Tibial nerve (tissue), 4 donors: ENCODE results near the gene YY1. TPM values are rescaled to one million over a fixed set of nuclear protein-coding genes. Genes with fewer than 3 reads are reported as not detected.

Experiments
- DNase-seq, 2 donors: peaks; one replicate each; pipeline ENCODE4 v3.0.0-alpha.2; 2019; ENCODE audit warnings: low spot score in 2 of 2
- H3K27ac ChIP-seq, 4 donors: fragments of 200-600 bp; sonication (generic) in 3 of 4; one replicate each; pipeline ENCODE4 v1.5.1; 2017 to 2019; ENCODE audit warnings: mild to moderate bottlenecking in 1 of 4
- H3K27me3 ChIP-seq, 2 donors: fragments of 200-600 bp; sonication (generic) in 1 of 2; one replicate each; pipeline versions ENCODE4 v1.5.1 to v1.6.0; 2017 to 2019
- H3K36me3 ChIP-seq, 3 donors: fragments of 200-600 bp; sonication (generic); one replicate each; pipeline ENCODE4 v1.5.1; 2018 to 2019
- H3K4me1 ChIP-seq, 4 donors: fragments of 200-600 bp; sonication (generic) in 3 of 4; one replicate each; pipeline ENCODE4 v1.5.1; 2017 to 2019
- H3K4me3 ChIP-seq, 4 donors: fragments of 200-600 bp; sonication (generic) in 3 of 4; one replicate each; pipeline ENCODE4 v1.5.1; 2017 to 2019; ENCODE audit warnings: mild to moderate bottlenecking in 1 of 4, moderate library complexity in 1 of 4
- H3K9me3 ChIP-seq, 4 donors: fragments of 200-600 bp; sonication (generic) in 3 of 4; one replicate each; pipeline ENCODE4 v1.5.1; 2017 to 2019
- EP300 ChIP-seq, 2 donors: sonication (generic); formaldehyde crosslinking; IDR thresholded peaks; one replicate each; pipeline ENCODE4 v1.6.1; 2017; ENCODE audit warnings: antibody characterized with exemption in 2 of 2, mild to moderate bottlenecking in 1 of 2
- POLR2A ChIP-seq, 2 donors: fragments of 450-650 bp; IDR thresholded peaks; one replicate each; pipeline ENCODE4 v1.6.1; 2017; ENCODE audit warnings: antibody characterized with exemption in 2 of 2, mild to moderate bottlenecking in 2 of 2, moderate library complexity in 2 of 2
- WGBS, 2 donors: methylation state at CpG; one replicate each; pipeline ENCODE4 v1.1.5; 2018; 5-methylcytosine and 5-hydroxymethylcytosine counted together
- total RNA-seq, 4 donors: library from RNA; depleted of rRNA; stranded (reverse); fragments of >200 nt; gene quantifications; one replicate each; pipeline ENCODE4 v1.1.0, GENCODE V29; 2016
- TF ChIP-seq, protein P1 (sequence below), 5 experiments: fragments of 200-600 bp in 3 of 5; fragments of 450-650 bp in 2 of 5; sonication (generic) in 3 of 5; IDR thresholded peaks; one replicate each; pipeline ENCODE4 v1.5.1; 2016 to 2019; ENCODE audit warnings: antibody characterized with exemption in 5 of 5, mild to moderate bottlenecking in 3 of 5, moderate library complexity in 2 of 5

YY1 gene
- total RNA-seq, 4 donors from 2014 or later = 55.9 to 60.3 (median 58.7) TPM

DNA sequence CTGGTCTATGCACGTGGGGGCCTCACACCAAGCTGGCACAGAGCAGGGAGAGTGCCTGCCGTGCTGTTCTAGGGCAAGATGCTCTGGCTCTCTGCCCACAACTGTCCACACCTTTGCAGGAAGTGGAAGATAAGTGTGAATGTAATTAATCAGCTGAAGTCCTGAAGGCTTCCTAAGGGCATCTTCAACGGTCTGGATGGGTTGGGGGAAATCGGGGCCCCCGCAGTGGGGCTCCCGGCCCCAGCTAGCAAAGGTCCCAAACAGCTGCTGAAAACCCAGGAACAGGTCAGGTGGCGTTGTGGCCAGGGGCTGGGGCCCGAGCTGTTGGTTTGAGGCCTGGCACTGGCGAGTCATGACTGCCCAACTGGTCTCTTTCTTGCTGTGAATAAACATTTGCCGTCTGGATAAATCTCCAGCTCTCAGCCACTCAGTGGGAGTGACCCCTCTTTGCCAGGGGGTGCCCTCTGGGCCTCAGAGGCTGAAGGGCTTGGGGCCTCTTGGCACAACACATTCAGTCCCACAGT is 74.0 kb downstream of the YY1 start:
- peaks cover 0 to 20% (median 1%) of the 10 kb centered on the region in 4 donors for H3K4me1 ChIP-seq
- peaks cover 0 to 7% of the 10 kb centered on the region in 2 donors for H3K27me3 ChIP-seq
- DNase-seq = no peak
- no peaks in the 10 kb centered on the region for H3K36me3 ChIP-seq
- H3K27ac ChIP-seq = no peak overlapping the region
- 42 to 56% methylated on average over 7 to 10 of the region's 10 CpGs for WGBS, 2 donors
- no peak overlapping the region for H3K4me3 ChIP-seq
- no peaks in the 10 kb centered on the region for H3K9me3 ChIP-seq
- TF ChIP-seq EP300 (IDR thresholded peaks at IDR 0.05) (no peak), POLR2A (IDR thresholded peaks at IDR 0.05) (no peak)
- TF ChIP-seq, protein P1, sequence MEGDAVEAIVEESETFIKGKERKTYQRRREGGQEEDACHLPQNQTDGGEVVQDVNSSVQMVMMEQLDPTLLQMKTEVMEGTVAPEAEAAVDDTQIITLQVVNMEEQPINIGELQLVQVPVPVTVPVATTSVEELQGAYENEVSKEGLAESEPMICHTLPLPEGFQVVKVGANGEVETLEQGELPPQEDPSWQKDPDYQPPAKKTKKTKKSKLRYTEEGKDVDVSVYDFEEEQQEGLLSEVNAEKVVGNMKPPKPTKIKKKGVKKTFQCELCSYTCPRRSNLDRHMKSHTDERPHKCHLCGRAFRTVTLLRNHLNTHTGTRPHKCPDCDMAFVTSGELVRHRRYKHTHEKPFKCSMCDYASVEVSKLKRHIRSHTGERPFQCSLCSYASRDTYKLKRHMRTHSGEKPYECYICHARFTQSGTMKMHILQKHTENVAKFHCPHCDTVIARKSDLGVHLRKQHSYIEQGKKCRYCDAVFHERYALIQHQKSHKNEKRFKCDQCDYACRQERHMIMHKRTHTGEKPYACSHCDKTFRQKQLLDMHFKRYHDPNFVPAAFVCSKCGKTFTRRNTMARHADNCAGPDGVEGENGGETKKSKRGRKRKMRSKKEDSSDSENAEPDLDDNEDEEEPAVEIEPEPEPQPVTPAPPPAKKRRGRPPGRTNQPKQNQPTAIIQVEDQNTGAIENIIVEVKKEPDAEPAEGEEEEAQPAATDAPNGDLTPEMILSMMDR (IDR thresholded peaks at IDR 0.05) = no peak

DNA sequence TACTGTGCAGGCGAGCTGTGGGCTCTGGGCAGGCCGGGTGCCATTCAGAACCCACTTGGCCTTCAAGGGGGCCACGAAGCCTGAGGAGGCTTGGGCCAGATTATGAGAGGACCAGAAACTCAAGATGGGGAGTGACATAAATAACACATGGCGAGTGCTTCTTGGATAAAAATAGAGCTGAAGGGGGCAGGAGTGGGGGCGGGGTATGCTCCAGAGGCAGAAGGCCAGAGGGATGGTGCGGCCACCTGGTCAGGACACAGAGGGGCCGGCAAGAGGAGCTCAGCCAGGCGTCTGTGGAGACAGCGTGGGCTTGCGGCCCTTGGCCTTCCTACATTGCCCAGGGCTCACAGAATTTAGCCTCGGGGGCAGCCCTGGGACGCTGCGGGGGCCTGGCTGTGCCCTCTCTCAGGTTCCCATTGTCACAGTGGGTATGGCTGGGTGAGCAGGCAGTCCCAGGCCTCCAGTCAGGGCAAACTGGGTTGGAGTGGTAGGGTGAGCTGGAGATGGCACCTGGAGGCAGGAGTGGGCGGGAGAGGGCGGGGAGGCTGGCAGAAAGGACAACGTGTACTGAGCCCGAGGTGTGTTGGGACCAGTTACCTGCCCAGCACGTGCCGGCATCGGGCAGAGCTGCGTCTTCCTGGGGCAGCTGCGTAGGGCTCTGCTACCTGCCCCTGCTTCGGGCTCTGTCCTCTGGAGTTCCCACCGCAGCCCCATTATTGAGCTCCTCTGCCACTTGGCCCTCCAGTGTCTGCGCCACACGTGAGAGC is 74.7 kb downstream of the YY1 start:
- H3K4me1 ChIP-seq = peaks cover 0 to 22% (median 0%) of the 10 kb centered on the region in 4 donors
- H3K9me3 ChIP-seq = no peaks in the 10 kb centered on the region
- no peaks in the 10 kb centered on the region for H3K36me3 ChIP-seq
- peaks cover 0 to 7% of the 10 kb centered on the region in 2 donors for H3K27me3 ChIP-seq
- TF ChIP-seq, protein P1 (IDR thresholded peaks at IDR 0.05) = no peak
- TF ChIP-seq POLR2A (IDR thresholded peaks at IDR 0.05) (no peak), EP300 (IDR thresholded peaks at IDR 0.05) (no peak)
- DNase-seq = no peak
- no peak overlapping the region for H3K4me3 ChIP-seq
- no peak overlapping the region for H3K27ac ChIP-seq
- 83 to 84% methylated on average over 26 of the region's 26 CpGs for WGBS, 2 donors

DNA sequence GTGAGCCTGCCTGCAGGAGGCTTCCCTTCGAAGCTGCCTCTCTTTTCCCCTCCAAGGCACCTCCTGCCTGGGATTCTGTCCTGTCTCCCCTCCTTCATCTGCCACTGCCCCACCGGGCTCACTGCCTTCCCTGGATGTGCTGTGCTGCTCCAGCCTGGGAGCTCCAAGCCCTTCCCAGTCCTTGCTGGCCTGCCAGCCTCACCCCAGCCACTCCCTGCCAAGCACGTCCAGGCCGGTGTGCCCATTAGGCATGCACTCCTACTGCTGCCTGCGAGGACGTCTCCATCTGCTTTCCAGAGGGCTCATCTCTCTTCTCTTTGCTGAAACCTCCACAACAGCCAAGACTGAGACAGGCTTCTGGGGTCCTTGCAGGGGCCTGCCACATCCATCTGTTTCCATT is 75.8 kb downstream of the YY1 start:
- TF ChIP-seq, protein P1 (IDR thresholded peaks at IDR 0.05) = no peak
- no peak for TF ChIP-seq EP300 (IDR thresholded peaks at IDR 0.05)
- TF ChIP-seq POLR2A (IDR thresholded peaks at IDR 0.05) = no peak
- WGBS, 2 donors = 94 to 95% methylated on average over 5 to 6 of the region's 6 CpGs

GRCh38 chr14:100317389-100317788 is 78.4 kb downstream of the YY1 start:
- peaks cover 0 to 7% of the 10 kb centered on the region in 2 donors for H3K27me3 ChIP-seq
- H3K27ac ChIP-seq = peak overlapping the region in 1 of 4 donors; percentile 69
- 75 to 80% methylated on average over 4 to 5 of the region's 6 CpGs for WGBS, 2 donors
- TF ChIP-seq POLR2A (IDR thresholded peaks at IDR 0.05) (no peak), EP300 (IDR thresholded peaks at IDR 0.05) (no peak)
- TF ChIP-seq, protein P1 (IDR thresholded peaks at IDR 0.05) = no peak
- peaks cover 0 to 12% (median 0%) of the 10 kb centered on the region in 4 donors for H3K4me1 ChIP-seq
- no peak for DNase-seq
- H3K36me3 ChIP-seq = no peaks in the 10 kb centered on the region
- H3K4me3 ChIP-seq = no peak overlapping the region
- H3K9me3 ChIP-seq = no peaks in the 10 kb centered on the region

More for the DNA sequence above, 75.8 kb downstream of the YY1 start:
- Histone ChIP-seq H3K4me3 (no peak overlapping the region), H3K27ac (no peak overlapping the region), H3K36me3 (no peaks in the 10 kb centered on the region), H3K27me3 (peaks cover 0 to 7% of the 10 kb centered on the region in 2 donors), H3K9me3 (no peaks in the 10 kb centered on the region), H3K4me1 (peaks cover 0 to 15% (median 0%) of the 10 kb centered on the region in 4 donors)
- no peak for DNase-seq
